OCI-LY7 (cell line): ENCODE measurements around the gene C6orf136. TPM values are rescaled to one million over a fixed set of nuclear protein-coding genes. Genes with fewer than 3 reads are reported as not detected.

Experiments used
- BruUV-seq: library from RNA; stranded (reverse); fragments of 400-500 nt; replicated peaks from 2 replicates; lab custom pipeline; 2021; lab: Mats Ljungman, UMichigan
- CTCF ChIA-PET: fragments of 300-600 bp; sonication (Branson Sonifier 250); formaldehyde crosslinking; loops from one replicate; lab custom pipeline; 2022; ENCODE audit warnings: antibody characterized with exemption; ENCODE audit not compliant: unreplicated experiment; lab: Charles Lee
- POLR2A ChIA-PET: fragments of 300-600 bp; sonication (Branson Sonifier 250); formaldehyde crosslinking; loops from one replicate; lab custom pipeline; 2022; ENCODE audit warnings: antibody characterized with exemption; lab: Charles Lee
- DNase-seq: peaks from one replicate; pipeline ENCODE4 v3.0.0-alpha.2; 2015; ENCODE audit warnings: low spot score
- H2AFZ ChIP-seq: fragments of 200-600 bp; sonication (generic), shearing (Covaris generic); 2 replicates; pipeline ENCODE4 v1.6.1; 2014; ENCODE audit warnings: mild to moderate bottlenecking, antibody characterized with exemption, low read length, moderate library complexity
- H3K27ac ChIP-seq: fragments of 200-600 bp; sonication (generic); 2 replicates; pipeline ENCODE4 v1.5.1; 2014; ENCODE audit warnings: mixed run types, low read depth, mild to moderate bottlenecking, moderate library complexity, low read length, inconsistent platforms; ENCODE audit not compliant: poor library complexity, severe bottlenecking
- H3K36me3 ChIP-seq: fragments of 200-600 bp; sonication (generic); 2 replicates; pipeline ENCODE4 v1.6.1; 2014; ENCODE audit warnings: mild to moderate bottlenecking, antibody characterized with exemption, low read length, moderate library complexity, mixed read lengths; ENCODE audit not compliant: insufficient read depth
- H3K4me1 ChIP-seq: fragments of 200-600 bp; sonication (generic); 2 replicates; pipeline ENCODE4 v1.5.1; 2014; ENCODE audit warnings: mild to moderate bottlenecking, low read length; ENCODE audit not compliant: insufficient read depth, poor library complexity, severe bottlenecking
- H3K4me2 ChIP-seq: fragments of 200-600 bp; sonication (generic); 2 replicates; pipeline ENCODE4 v1.6.1; 2014; ENCODE audit warnings: mild to moderate bottlenecking, low read length
- H3K4me3 ChIP-seq: fragments of 200-600 bp; sonication (generic); 2 replicates; pipeline ENCODE4 v1.5.1; 2014; ENCODE audit warnings: mild to moderate bottlenecking, low read depth, low read length; ENCODE audit not compliant: poor library complexity, severe bottlenecking
- H3K79me2 ChIP-seq: fragments of 200-600 bp; sonication (generic); 2 replicates; pipeline ENCODE4 v1.6.1; 2016; ENCODE audit warnings: low read depth, mild to moderate bottlenecking, low read length, moderate library complexity, mixed read lengths; ENCODE audit not compliant: insufficient read depth
- H3K9me2 ChIP-seq: fragments of 200-600 bp; sonication (generic); 2 replicates; pipeline ENCODE4 v1.6.1; 2016; ENCODE audit warnings: mild to moderate bottlenecking, low read length, mixed read lengths; ENCODE audit not compliant: insufficient read depth
- H3K9me3 ChIP-seq: fragments of 200-600 bp; sonication (generic); 2 replicates; pipeline ENCODE4 v1.6.1; 2014; ENCODE audit warnings: mild to moderate bottlenecking, mixed run types, low read length, mixed read lengths
- H4K20me1 ChIP-seq: fragments of 200-600 bp; sonication (generic); 2 replicates; pipeline ENCODE4 v1.6.1; 2014; ENCODE audit warnings: mild to moderate bottlenecking, antibody characterized with exemption, low read length, moderate library complexity, mixed read lengths; ENCODE audit not compliant: insufficient read depth
- CTCF ChIP-seq: fragments of 200-600 bp; sonication (generic); conservative IDR thresholded peaks from 2 replicates; pipeline ENCODE4 v1.5.1; 2014; ENCODE audit warnings: mild to moderate bottlenecking, antibody characterized with exemption, low read length, moderate library complexity, mixed read lengths
- EZH2phosphoT487 ChIP-seq: fragments of 200-600 bp; sonication (generic); IDR thresholded peaks from 2 replicates; pipeline ENCODE4 v1.6.1; 2018; ENCODE audit warnings: low read depth, borderline replicate concordance, mild to moderate bottlenecking, mixed run types, antibody characterized with exemption, low read length, moderate library complexity, mixed read lengths
- intact Hi-C: fragments of 100-400 bp; cut with micrococcal nuclease; formaldehyde crosslinking; loops from one replicate; pipeline ENCODE4 v1.10.0; 2022; ENCODE audit not compliant: unreplicated experiment
- total RNA-seq, 2 experiments: library from RNA; depleted of rRNA in 1 of 2; stranded (reverse); fragments of >200 nt in 1 of 2; shearing (Covaris generic) in 1 of 2; gene quantifications; 2 replicates each; pipeline ENCODE4 v1.2.3, GENCODE V29; 2014 to 2022

Gene C6orf136
- total RNA-seq, 2 experiments from 2014 or later = 14.7 to 26.7 TPM

DNA sequence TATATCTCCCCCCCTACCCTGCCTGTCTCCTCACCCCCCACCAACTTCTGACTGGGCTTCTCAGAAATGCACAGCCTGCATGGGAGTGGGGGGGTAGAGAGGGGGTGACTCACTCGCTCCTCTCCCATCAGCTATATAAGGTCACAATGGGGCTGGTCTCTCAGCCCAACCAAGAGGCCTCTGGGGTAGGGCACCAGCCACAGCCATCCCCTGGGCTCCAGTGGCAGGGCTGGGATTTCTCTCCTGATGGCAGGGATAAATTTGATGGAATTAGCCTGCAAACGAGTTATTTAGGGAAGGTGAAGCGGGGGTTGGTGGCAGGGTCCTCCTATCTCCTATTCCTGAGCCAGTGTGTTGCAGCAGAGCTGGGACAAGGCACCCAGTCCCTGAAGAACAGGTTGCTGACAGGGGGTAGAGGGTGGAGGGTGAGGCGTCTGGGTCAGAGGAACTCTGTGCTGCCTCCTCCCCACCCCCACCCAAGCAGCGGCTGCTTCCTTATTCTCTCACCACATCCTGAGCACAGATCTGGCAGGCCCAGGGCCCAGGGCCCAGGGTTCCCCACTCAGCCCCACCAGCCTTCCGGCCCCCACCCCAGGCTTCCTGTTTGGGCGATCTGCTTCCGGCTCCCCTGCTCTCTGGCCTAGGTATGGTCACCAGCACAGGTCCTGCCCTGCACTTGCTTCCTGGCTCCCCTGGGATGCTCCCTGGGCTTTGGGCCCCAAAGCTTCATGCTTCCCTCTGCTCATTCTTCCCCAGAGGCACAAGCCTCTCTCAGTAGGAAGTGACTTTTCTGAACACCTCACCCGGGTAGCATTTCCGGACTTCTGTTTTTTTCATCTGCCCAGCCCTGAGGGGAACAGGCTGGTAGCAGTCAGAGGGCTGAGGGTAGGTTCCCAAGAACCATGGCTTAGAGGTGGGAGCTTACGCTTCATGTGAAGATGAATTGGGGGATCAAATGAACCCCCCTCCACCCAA, 35.5 kb downstream of the C6orf136 start:
- Histone ChIP-seq H3K9me3 (no peaks in the 10 kb centered on the region), H3K4me3 (peak overlapping the region; percentile 95), H3K36me3 (peaks cover 85% of the 10 kb centered on the region), H3K27ac (peak overlapping the region; percentile 95), H3K79me2 (peaks cover 93% of the 10 kb centered on the region), H3K9me2 (no peaks in the 10 kb centered on the region), H2AFZ (no peak overlapping the region), H4K20me1 (peaks cover 17% of the 10 kb centered on the region; the same call in 1 of the 2 replicates), H3K4me2 (peak overlapping the region; percentile 99), H3K4me1 (peaks cover 30% of the 10 kb centered on the region)
- intact Hi-C loops = loop anchor here (1.0 to 10.0 kb wide), 2 partner anchors 39 to 812 kb away; partner anchors contain the start of gene MICB
- BruUV-seq = no TSS peak
- ChIA-PET POLR2A (interaction anchor here (0.6 to 2.1 kb wide), 6 partner anchors 10 to 202 kb away, joined by 3 to 6 read pairs (median 4); partner anchors contain the start of genes C6orf136, DDR1 and DHX16), CTCF (interaction anchor here (0.5 to 0.9 kb wide), 3 partner anchors 26 to 1376 kb away, joined by 3 to 4 read pairs (median 3); no protein-coding TSS in a partner anchor)
- TF ChIP-seq EZH2phosphoT487 (no peak), CTCF (no peak)
- peak; percentile 95 for DNase-seq

- peak; percentile 18 for DNase-seq
- H3K36me3 ChIP-seq = peaks cover 76% of the 10 kb centered on the region
- peaks cover 39% of the 10 kb centered on the region for H3K4me1 ChIP-seq
- peaks cover 17% of the 10 kb centered on the region; the same call in 1 of the 2 replicates for H4K20me1 ChIP-seq
- intact Hi-C loops = loop anchor here (10.0 kb wide), 1 partner anchor 811 kb away; the partner anchor contains the start of gene MICB
- no peaks in the 10 kb centered on the region for H3K9me2 ChIP-seq
- no TSS peak for BruUV-seq
- peak overlapping the region; percentile 95 for H3K4me3 ChIP-seq
- TF ChIP-seq CTCF (no peak), EZH2phosphoT487 (no peak)
- ChIA-PET POLR2A (interaction anchor here (0.8 to 2.7 kb wide), 2 partner anchors 8 to 37 kb away, joined by 5 to 14 read pairs; partner anchors contain the start of gene TUBB), CTCF (no interaction called here)
- H3K4me2 ChIP-seq = peak overlapping the region; percentile 99
- peak overlapping the region; percentile 95 for H3K27ac ChIP-seq
- H3K9me3 ChIP-seq = no peaks in the 10 kb centered on the region
- no peak overlapping the region for H2AFZ ChIP-seq
- peaks cover 92% of the 10 kb centered on the region for H3K79me2 ChIP-seq
Observed at GRCh38 chr6:30683183-30683979, 36.4 kb downstream of the C6orf136 start.
